ENCODE data around the gene PLEKHG3. TPM values are rescaled to one million over a fixed set of nuclear protein-coding genes. Genes with fewer than 3 reads are reported as not detected.

PLEKHG3 gene
- polyA plus RNA-seq, 6 donors from 2014 or later: not detected

DNA sequence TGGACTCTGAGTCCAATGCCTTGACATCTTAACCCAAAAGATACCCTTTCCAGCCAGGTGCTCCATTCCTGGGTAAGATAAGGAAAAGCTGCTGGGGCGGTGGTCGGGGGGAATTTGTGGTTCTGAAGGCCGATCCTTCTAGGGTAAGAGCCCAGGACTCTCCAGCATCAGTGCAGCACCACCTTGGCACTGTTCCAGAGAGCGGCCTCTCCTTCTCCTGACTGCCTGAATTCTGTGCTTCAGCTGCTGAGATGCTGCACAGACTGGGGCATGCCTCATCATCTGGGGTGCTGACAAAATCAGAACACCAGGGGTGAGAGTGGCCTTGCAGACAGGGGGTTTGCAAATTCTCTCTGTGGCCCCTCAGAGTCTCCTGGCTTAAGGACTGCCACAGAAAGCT is 88.0 kb downstream of the PLEKHG3 start:
- H3K4me3 Mint-ChIP-seq: no peak overlapping the region

GRCh38 chr14:64792871-64793560 is 88.8 kb downstream of the PLEKHG3 start:
- H3K27me3 Mint-ChIP-seq: peaks cover 0 to 12% (median 3%) of the 10 kb centered on the region in 3 donors
- ATAC-seq (ENCODE audit: low read depth in 2 of 2): no peak
- DNase-seq: no peak
- H3K27ac Mint-ChIP-seq: no peak overlapping the region
- H3K4me1 Mint-ChIP-seq: no peaks in the 10 kb centered on the region
- H3K4me3 Mint-ChIP-seq: no peak overlapping the region
- H3K36me3 Mint-ChIP-seq: no peaks in the 10 kb centered on the region
- H3K9me3 Mint-ChIP-seq: no peaks in the 10 kb centered on the region

More for the DNA sequence above, 88.0 kb downstream of the PLEKHG3 start:
- H3K27me3 Mint-ChIP-seq: peaks cover 0 to 15% (median under 1%) of the 10 kb centered on the region in 3 donors
- no peaks in the 10 kb centered on the region for H3K9me3 Mint-ChIP-seq
- no peak for DNase-seq
- H3K27ac Mint-ChIP-seq: no peak overlapping the region
- no peaks in the 10 kb centered on the region for H3K4me1 Mint-ChIP-seq
- H3K36me3 Mint-ChIP-seq: no peaks in the 10 kb centered on the region
- ATAC-seq (ENCODE audit: low read depth in 2 of 2): no peak

- ATAC-seq (ENCODE audit: low read depth in 2 of 2) (no peak), DNase-seq (no peak)
- H3K27ac Mint-ChIP-seq: no peak overlapping the region
- no peak overlapping the region for H3K4me3 Mint-ChIP-seq
- H3K36me3 Mint-ChIP-seq: no peaks in the 10 kb centered on the region
- no peaks in the 10 kb centered on the region for H3K4me1 Mint-ChIP-seq
- H3K27me3 Mint-ChIP-seq: peaks cover 0 to 12% (median 3%) of the 10 kb centered on the region in 3 donors
- H3K9me3 Mint-ChIP-seq: no peaks in the 10 kb centered on the region
These were observed 91.0 kb downstream of the PLEKHG3 start for GRCh38 chr14:64795211-64795610.

GRCh38 chr14:64795921-64796320 is 91.7 kb downstream of the PLEKHG3 start:
- H3K4me3 Mint-ChIP-seq: no peak overlapping the region
- no peak overlapping the region for H3K27ac Mint-ChIP-seq
- peaks cover 0 to 19% (median 3%) of the 10 kb centered on the region in 3 donors for H3K27me3 Mint-ChIP-seq
- ATAC-seq (ENCODE audit: low read depth in 2 of 2): no peak
- DNase-seq: no peak
- no peaks in the 10 kb centered on the region for H3K4me1 Mint-ChIP-seq
- no peaks in the 10 kb centered on the region for H3K9me3 Mint-ChIP-seq
- no peaks in the 10 kb centered on the region for H3K36me3 Mint-ChIP-seq

- no peak for ATAC-seq (ENCODE audit: low read depth in 2 of 2)
- H3K9me3 Mint-ChIP-seq: no peaks in the 10 kb centered on the region
- H3K4me3 Mint-ChIP-seq: no peak overlapping the region
- H3K4me1 Mint-ChIP-seq: no peaks in the 10 kb centered on the region
- DNase-seq: no peak
- H3K27ac Mint-ChIP-seq: no peak overlapping the region
- H3K36me3 Mint-ChIP-seq: no peaks in the 10 kb centered on the region
- peaks cover 0 to 23% (median 3%) of the 10 kb centered on the region in 3 donors for H3K27me3 Mint-ChIP-seq
These were observed 92.1 kb downstream of the PLEKHG3 start for GRCh38 chr14:64796369-64796768.

DNA sequence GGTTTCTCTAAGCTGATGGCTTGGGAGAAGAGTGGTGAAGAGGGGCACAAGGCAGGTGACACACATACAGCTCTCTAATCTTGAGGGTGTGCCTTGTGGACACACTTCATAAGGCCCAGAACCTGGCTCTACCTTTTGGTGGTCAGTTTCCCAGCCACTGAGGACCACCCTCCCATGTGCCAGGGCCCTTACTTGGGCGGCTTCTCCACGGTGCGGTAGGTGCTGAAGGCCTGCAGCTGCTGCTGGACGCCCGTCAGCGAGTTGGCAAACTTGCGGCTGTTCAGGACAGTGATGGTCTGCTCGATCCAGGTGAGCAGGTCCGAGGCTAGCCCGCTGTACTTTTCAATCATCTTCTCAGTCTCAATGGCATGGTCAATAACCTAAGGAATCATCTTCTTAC is 95.3 kb downstream of the PLEKHG3 start:
- Mint-ChIP-seq H3K4me3 (no peak overlapping the region), H3K9me3 (no peaks in the 10 kb centered on the region), H3K36me3 (no peaks in the 10 kb centered on the region), H3K27ac (no peak overlapping the region), H3K27me3 (peaks cover 0 to 24% (median 3%) of the 10 kb centered on the region in 3 donors), H3K4me1 (no peaks in the 10 kb centered on the region)
- DNase-seq (no peak), ATAC-seq (ENCODE audit: low read depth in 2 of 2) (no peak)

Other genes with a start within 250 kb of the PLEKHG3 start
- under 1 TPM in 5 of 6 donors, not detected in 1; 0.13 to 0.53 (median 0.31) TPM for gene AKAP5, start 238.9 kb upstream of the PLEKHG3 start, polyA plus RNA-seq (ENCODE audit: low read depth in 6 of 6)
- 10 to 100 TPM; 16.7 to 26.4 (median 22.3) TPM for gene ZBTB25, start 200.6 kb upstream of the PLEKHG3 start, polyA plus RNA-seq (ENCODE audit: low read depth in 6 of 6)
- gene ZBTB1, start 199.7 kb upstream of the PLEKHG3 start, polyA plus RNA-seq (ENCODE audit: low read depth in 6 of 6): 100 to 1,000 TPM in 1 of 6 donors, 10 to 100 TPM in 5; 54.4 to 103 (median 76.5) TPM
- gene HSPA2, start 163.7 kb upstream of the PLEKHG3 start, polyA plus RNA-seq (ENCODE audit: low read depth in 6 of 6): 1 to 10 TPM in 1 of 6 donors, under 1 TPM in 4, not detected in 1; 0.30 to 1.3 (median 0.36) TPM
- gene PPP1R36, start 154.5 kb upstream of the PLEKHG3 start, polyA plus RNA-seq (ENCODE audit: low read depth in 6 of 6): under 1 TPM in 3 of 6 donors, not detected in 3; 0.22 to 0.40 (median 0.38) TPM
- under 1 TPM in 1 of 6 donors, not detected in 5; 0.16 TPM for gene SPTB, start 175.5 kb downstream of the PLEKHG3 start, polyA plus RNA-seq (ENCODE audit: low read depth in 6 of 6)
- 100 to 1,000 TPM; 101 to 151 (median 133) TPM for gene CHURC1, start 210.0 kb downstream of the PLEKHG3 start, polyA plus RNA-seq (ENCODE audit: low read depth in 6 of 6)
- not detected for gene GPX2, start 238.3 kb downstream of the PLEKHG3 start, polyA plus RNA-seq (ENCODE audit: low read depth in 6 of 6)